ENCODE measurements around the gene PLEKHD1. TPM values are rescaled to one million over a fixed set of nuclear protein-coding genes. Genes with fewer than 3 reads are reported as not detected.

Gene PLEKHD1
- total RNA-seq, 1 experiment from 2014 or later, result 1.0 TPM

GRCh38 chr14:69493038-69493437 is 8.5 kb downstream of the PLEKHD1 start (continued):
- TF ChIP-seq ZSCAN18 (CRISPR knock-in tag; IDR thresholded peaks at IDR 0.05) (no peak), ATF1 (CRISPR knock-in tag; IDR thresholded peaks at IDR 0.05) (no peak), RORB (CRISPR knock-in tag; IDR thresholded peaks at IDR 0.05) (no peak), ZNF532 (CRISPR knock-in tag; IDR thresholded peaks at IDR 0.05; ENCODE audit: borderline replicate concordance) (no peak), ESRRA (CRISPR knock-in tag; IDR thresholded peaks at IDR 0.05; ENCODE audit: borderline replicate concordance) (no peak), SMAD4 (CRISPR knock-in tag; IDR thresholded peaks at IDR 0.05) (no peak), NFYB (CRISPR knock-in tag; conservative IDR thresholded peaks at IDR 0.05; ENCODE audit: low read depth) (no peak), SOX15 (CRISPR knock-in tag; IDR thresholded peaks at IDR 0.05) (no peak), HMGA2 (CRISPR knock-in tag; IDR thresholded peaks at IDR 0.05) (no peak)

- Mint-ChIP-seq H3K4me3 (no peak overlapping the region), H3K27ac (no peak overlapping the region), H3K4me1 (no peaks in the 10 kb centered on the region), H3K27me3 (ENCODE audit: low read depth) (no peaks in the 10 kb centered on the region; the same call in 1 of the 2 replicates), H3K36me3 (no peaks in the 10 kb centered on the region), H3K9me3 (no peaks in the 10 kb centered on the region)
- DNase-seq (ENCODE audit: low spot score) (no peak), ATAC-seq (no peak)
- POLR2A ChIA-PET, result no interaction called here
- TF ChIP-seq CDX4 (CRISPR knock-in tag; IDR thresholded peaks at IDR 0.05; ENCODE audit: borderline replicate concordance), result no peak
- TF ChIP-seq ZNF263 (CRISPR knock-in tag; IDR thresholded peaks at IDR 0.05; ENCODE audit: low read depth), result no peak
- TF ChIP-seq NR1H2 (CRISPR knock-in tag; IDR thresholded peaks at IDR 0.05), result no peak
- TF ChIP-seq AR (CRISPR knock-in tag; IDR thresholded peaks at IDR 0.05), result no peak
- TF ChIP-seq SOX15 (CRISPR knock-in tag; IDR thresholded peaks at IDR 0.05), result no peak
- no peak for TF ChIP-seq KAT7 (CRISPR knock-in tag; IDR thresholded peaks at IDR 0.05; ENCODE audit: borderline replicate concordance)
- no peak for TF ChIP-seq NFYB (CRISPR knock-in tag; conservative IDR thresholded peaks at IDR 0.05; ENCODE audit: low read depth)
- no peak for TF ChIP-seq ETV6 (CRISPR knock-in tag; IDR thresholded peaks at IDR 0.05)
- TF ChIP-seq HMGXB4 (CRISPR knock-in tag; IDR thresholded peaks at IDR 0.05), result no peak
- no peak for TF ChIP-seq TCF7 (CRISPR knock-in tag; IDR thresholded peaks at IDR 0.05; ENCODE audit: low read depth)
- TF ChIP-seq ZSCAN18 (CRISPR knock-in tag; IDR thresholded peaks at IDR 0.05), result no peak
- CTCF ChIA-PET, result interaction anchor here (0.8 to 1.7 kb wide), 4 partner anchors 10 to 81 kb away, joined by 3 to 8 read pairs (median 6); partner anchors contain the start of gene CCDC177
Observed at GRCh38 chr14:69493791-69494190, 9.3 kb downstream of the PLEKHD1 start.
